H1 (cell line): ENCODE results near the gene GLG1. TPM values are rescaled to one million over a fixed set of nuclear protein-coding genes. Genes with fewer than 3 reads are reported as not detected.

ENCODE experiments used
- CTBP2 ChIP-seq: IDR thresholded peaks from 2 replicates; pipeline ENCODE4 v1.7.0; 2011; ENCODE audit warnings: borderline replicate concordance, mild to moderate bottlenecking, moderate library complexity, mixed read lengths, low read length; ENCODE audit not compliant: insufficient read depth, insufficient read length
- SP4 ChIP-seq: IDR thresholded peaks from 2 replicates; pipeline ENCODE4 v1.6.1; 2012; ENCODE audit warnings: low read length, inconsistent platforms
- polyA plus RNA-seq, 7 experiments: library from polyadenylated mRNA; depleted of rRNA in 3 of 7; stranded (reverse) in 5 of 7; unstranded in 2 of 7; fragments of >200 nt in 5 of 7; fragments of 200-250 nt in 2 of 7; gene quantifications; 1 replicate in 5 of 7; 2 replicates in 1 of 7; 4 replicates in 1 of 7; pipeline versions ENCODE4 v1.2.1 to v1.2.3, GENCODE V29; 2011 to 2013; ENCODE audit warnings: missing spikeins in 2 of 7, mixed read lengths in 2 of 7
- total RNA-seq: library from RNA; stranded (reverse); fragmentation: NEBNext Ultra II Directional; extraction: Animal tissue kit (Norgen Biotek cat#: 25700); gene quantifications from 2 replicates; pipeline ENCODE4 v1.2.1, GENCODE V29; 2021

The GLG1 gene
- total and polyA plus RNA-seq, 2 of the 8 experiments (the other 6 are each of a cell fraction or from before 2014, with no cell fraction given): 53.4 to 139 TPM

DNA sequence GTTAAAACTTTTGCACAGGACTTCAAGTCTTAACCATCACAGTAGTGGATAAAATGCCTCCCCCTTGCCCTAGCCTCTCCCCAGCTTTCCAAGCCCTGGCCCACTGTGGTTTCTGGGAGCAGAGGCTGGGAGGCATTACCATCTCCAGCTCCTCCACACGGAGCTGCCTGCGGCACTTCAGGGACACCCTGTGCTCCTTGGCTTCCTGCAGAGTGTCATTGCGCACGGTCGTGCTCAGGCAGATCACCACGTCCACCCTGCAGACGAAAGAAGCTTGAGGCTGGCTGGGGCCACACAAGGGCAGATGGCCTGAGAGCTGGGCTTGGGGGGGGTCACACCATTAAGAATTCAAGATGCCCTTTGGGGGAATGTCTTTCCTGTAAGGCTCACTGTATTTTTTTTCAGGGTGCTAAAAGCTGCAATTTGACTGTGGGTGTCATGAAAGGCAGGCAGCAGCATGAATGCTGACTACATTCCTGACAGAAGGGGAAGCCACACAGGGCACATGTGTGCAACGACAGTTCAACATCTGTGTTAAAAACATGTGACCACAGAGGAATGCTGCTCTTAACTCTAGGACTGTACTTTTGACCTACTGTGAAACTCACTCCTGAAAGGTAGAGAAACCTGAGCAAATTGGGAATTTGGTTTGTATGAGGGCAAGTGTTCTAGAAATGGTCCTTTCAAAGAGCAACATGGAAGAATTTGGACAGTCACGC, 137.9 kb downstream of the GLG1 start (continued):
- TF ChIP-seq SP4 (no peak), CTBP2 (no peak)
